ENCODE measurements around the gene PTRH1.
A peak's percentile ranks its signal among the peaks of the same experiment; 100 is the strongest.

Gene PTRH1

GRCh38 chr9:127720031-127720864 lies 4.8 kb upstream of the PTRH1 start:
- Histone ChIP-seq H3K36me3 (ENCODE audit: control insufficient read depth in 1 of 2, insufficient read depth in 2 of 2, low read depth in 1 of 2, low read length in 2 of 2) (no peaks in the 10 kb centered on the region), H3K27me3 (ENCODE audit: control insufficient read depth in 1 of 2, insufficient read depth in 1 of 2, low read length in 2 of 2) (peaks cover 0 to 3% of the 10 kb centered on the region in 2 experiments), H4K91ac (ENCODE audit: low read length) (peak overlapping the region; percentile 29), H3K4me3 (ENCODE audit: insufficient read depth in 1 of 2, low read depth in 1 of 2, low read length in 2 of 2) (no peak overlapping the region), H3K79me1 (replicated peaks; ENCODE audit: low read length, poor library complexity, severe bottlenecking) (no peaks in the 10 kb centered on the region), H3K9ac (ENCODE audit: low read length) (no peak overlapping the region), H3K4ac (ENCODE audit: low read depth in 1 of 2, low read length in 2 of 2) (no peak overlapping the region), H3K23ac (ENCODE audit: low read length in 2 of 2) (peak overlapping the region in 1 of 2 experiments; percentile 35), H3K9me3 (ENCODE audit: control insufficient read depth, low read length) (no peaks in the 10 kb centered on the region), H3K27ac (ENCODE audit: low read length, poor library complexity, severe bottlenecking) (no peak overlapping the region), H3K18ac (ENCODE audit: low read depth in 1 of 2, low read length in 2 of 2) (no peak overlapping the region), H2BK5ac (ENCODE audit: low read depth, low read length, poor library complexity, severe bottlenecking) (no peak overlapping the region), H3K14ac (ENCODE audit: low read length in 2 of 2) (peak overlapping the region in 1 of 2 experiments; percentile 69), H2BK120ac (ENCODE audit: low read depth, low read length) (no peak overlapping the region), H2AFZ (ENCODE audit: low read depth, low read length) (no peak overlapping the region), H3K4me1 (ENCODE audit: control insufficient read depth, insufficient read depth, low read depth, low read length) (peaks cover 18% of the 10 kb centered on the region), H4K8ac (ENCODE audit: low read length) (no peak overlapping the region), H2BK12ac (ENCODE audit: low read length in 2 of 2) (no peak overlapping the region), H2AK5ac (ENCODE audit: low read length, severe bottlenecking) (no peak overlapping the region), H3K4me2 (ENCODE audit: low read length, poor library complexity, severe bottlenecking) (no peak overlapping the region), H2BK15ac (ENCODE audit: low read depth, poor library complexity, severe bottlenecking) (no peak overlapping the region)
- 87% methylated on average over 12 of the region's 12 CpGs for WGBS
- no peak for DNase-seq

GRCh38 chr9:127717766-127718165 lies 2.3 kb upstream of the PTRH1 start:
- Histone ChIP-seq H2BK15ac (ENCODE audit: low read depth, poor library complexity, severe bottlenecking) (no peak overlapping the region), H3K9ac (ENCODE audit: low read length) (no peak overlapping the region), H2AFZ (ENCODE audit: low read depth, low read length) (no peak overlapping the region), H4K91ac (ENCODE audit: low read length) (no peak overlapping the region), H3K36me3 (ENCODE audit: control insufficient read depth in 1 of 2, insufficient read depth in 2 of 2, low read depth in 1 of 2, low read length in 2 of 2) (peaks cover 0 to 5% of the 10 kb centered on the region in 2 experiments), H2BK5ac (ENCODE audit: low read depth, low read length, poor library complexity, severe bottlenecking) (no peak overlapping the region), H4K8ac (ENCODE audit: low read length) (no peak overlapping the region), H3K27me3 (ENCODE audit: control insufficient read depth in 1 of 2, insufficient read depth in 1 of 2, low read length in 2 of 2) (no peaks in the 10 kb centered on the region), H3K4me3 (ENCODE audit: insufficient read depth in 1 of 2, low read depth in 1 of 2, low read length in 2 of 2) (no peak overlapping the region), H3K27ac (ENCODE audit: low read length, poor library complexity, severe bottlenecking) (no peak overlapping the region), H2BK12ac (ENCODE audit: low read length in 2 of 2) (no peak overlapping the region), H2BK120ac (ENCODE audit: low read depth, low read length) (no peak overlapping the region), H3K14ac (ENCODE audit: low read length in 2 of 2) (no peak overlapping the region), H2AK5ac (ENCODE audit: low read length, severe bottlenecking) (no peak overlapping the region), H3K9me3 (ENCODE audit: control insufficient read depth, low read length) (no peaks in the 10 kb centered on the region), H3K23ac (ENCODE audit: low read length in 2 of 2) (no peak overlapping the region), H3K4me1 (ENCODE audit: control insufficient read depth, insufficient read depth, low read depth, low read length) (peaks cover 31% of the 10 kb centered on the region), H3K18ac (ENCODE audit: low read depth in 1 of 2, low read length in 2 of 2) (no peak overlapping the region), H3K4me2 (ENCODE audit: low read length, poor library complexity, severe bottlenecking) (no peak overlapping the region), H3K79me1 (replicated peaks; ENCODE audit: low read length, poor library complexity, severe bottlenecking) (peaks cover 18% of the 10 kb centered on the region), H3K4ac (ENCODE audit: low read depth in 1 of 2, low read length in 2 of 2) (no peak overlapping the region)
- 95% methylated on average over 4 of the region's 5 CpGs for WGBS
- DNase-seq = no peak

GRCh38 chr9:127716412-127716811 lies 949 bp upstream of the PTRH1 start:
- H2AK5ac ChIP-seq (ENCODE audit: low read length, severe bottlenecking) = no peak overlapping the region
- no peak overlapping the region for H2BK5ac ChIP-seq (ENCODE audit: low read depth, low read length, poor library complexity, severe bottlenecking)
- no peak overlapping the region for H4K91ac ChIP-seq (ENCODE audit: low read length)
- peaks cover 0 to 8% of the 10 kb centered on the region in 2 experiments for H3K36me3 ChIP-seq (ENCODE audit: control insufficient read depth in 1 of 2, insufficient read depth in 2 of 2, low read depth in 1 of 2, low read length in 2 of 2)
- no peak overlapping the region for H2BK15ac ChIP-seq (ENCODE audit: low read depth, poor library complexity, severe bottlenecking)
- no peak overlapping the region for H3K18ac ChIP-seq (ENCODE audit: low read depth in 1 of 2, low read length in 2 of 2)
- H4K8ac ChIP-seq (ENCODE audit: low read length) = peak overlapping the region; percentile 66
- H3K4ac ChIP-seq (ENCODE audit: low read depth in 1 of 2, low read length in 2 of 2) = no peak overlapping the region
- no peak overlapping the region for H3K4me2 ChIP-seq (ENCODE audit: low read length, poor library complexity, severe bottlenecking)
- no peak overlapping the region for H2BK120ac ChIP-seq (ENCODE audit: low read depth, low read length)
- peaks cover 20% of the 10 kb centered on the region for H3K79me1 ChIP-seq (replicated peaks; ENCODE audit: low read length, poor library complexity, severe bottlenecking)
- WGBS = 89% methylated on average over 5 of the region's 9 CpGs
- no peak overlapping the region for H3K23ac ChIP-seq (ENCODE audit: low read length in 2 of 2)
- H3K27me3 ChIP-seq (ENCODE audit: control insufficient read depth in 1 of 2, insufficient read depth in 1 of 2, low read length in 2 of 2) = no peaks in the 10 kb centered on the region
- no peak for DNase-seq
- H3K4me1 ChIP-seq (ENCODE audit: control insufficient read depth, insufficient read depth, low read depth, low read length) = peaks cover 44% of the 10 kb centered on the region
- H2BK12ac ChIP-seq (ENCODE audit: low read length in 2 of 2) = no peak overlapping the region
- no peak overlapping the region for H3K14ac ChIP-seq (ENCODE audit: low read length in 2 of 2)
- peak overlapping the region; percentile 95 for H3K9ac ChIP-seq (ENCODE audit: low read length)
- peak overlapping the region in 1 of 2 experiments; percentile 94 for H3K4me3 ChIP-seq (ENCODE audit: insufficient read depth in 1 of 2, low read depth in 1 of 2, low read length in 2 of 2)
- no peak overlapping the region for H3K27ac ChIP-seq (ENCODE audit: low read length, poor library complexity, severe bottlenecking)
- no peak overlapping the region for H2AFZ ChIP-seq (ENCODE audit: low read depth, low read length)
- H3K9me3 ChIP-seq (ENCODE audit: control insufficient read depth, low read length) = no peaks in the 10 kb centered on the region

- Histone ChIP-seq H3K27me3 (ENCODE audit: control insufficient read depth in 1 of 2, insufficient read depth in 1 of 2, low read length in 2 of 2) (no peaks in the 10 kb centered on the region), H3K36me3 (ENCODE audit: control insufficient read depth in 1 of 2, insufficient read depth in 2 of 2, low read depth in 1 of 2, low read length in 2 of 2) (peaks cover 0 to 12% of the 10 kb centered on the region in 2 experiments), H4K91ac (ENCODE audit: low read length) (no peak overlapping the region), H3K4ac (ENCODE audit: low read depth in 1 of 2, low read length in 2 of 2) (peak overlapping the region in 1 of 2 experiments; percentile 43), H3K23ac (ENCODE audit: low read length in 2 of 2) (peak overlapping the region in 1 of 2 experiments; percentile 57), H3K27ac (ENCODE audit: low read length, poor library complexity, severe bottlenecking) (no peak overlapping the region), H2AFZ (ENCODE audit: low read depth, low read length) (peak overlapping the region; percentile 98), H3K9ac (ENCODE audit: low read length) (peak overlapping the region; percentile 95), H4K8ac (ENCODE audit: low read length) (peak overlapping the region; percentile 10), H3K18ac (ENCODE audit: low read depth in 1 of 2, low read length in 2 of 2) (peak overlapping the region; percentile 0 to 74), H3K4me1 (ENCODE audit: control insufficient read depth, insufficient read depth, low read depth, low read length) (peaks cover 47% of the 10 kb centered on the region), H2BK15ac (ENCODE audit: low read depth, poor library complexity, severe bottlenecking) (no peak overlapping the region), H3K14ac (ENCODE audit: low read length in 2 of 2) (peak overlapping the region in 1 of 2 experiments; percentile 92), H3K9me3 (ENCODE audit: control insufficient read depth, low read length) (no peaks in the 10 kb centered on the region), H2BK5ac (ENCODE audit: low read depth, low read length, poor library complexity, severe bottlenecking) (no peak overlapping the region), H2BK12ac (ENCODE audit: low read length in 2 of 2) (no peak overlapping the region), H2AK5ac (ENCODE audit: low read length, severe bottlenecking) (no peak overlapping the region), H2BK120ac (ENCODE audit: low read depth, low read length) (no peak overlapping the region), H3K4me3 (ENCODE audit: insufficient read depth in 1 of 2, low read depth in 1 of 2, low read length in 2 of 2) (peak overlapping the region; percentile 73 to 94), H3K4me2 (ENCODE audit: low read length, poor library complexity, severe bottlenecking) (peak overlapping the region; percentile 93), H3K79me1 (replicated peaks; ENCODE audit: low read length, poor library complexity, severe bottlenecking) (peaks cover 20% of the 10 kb centered on the region)
- DNase-seq = peak; percentile 22
- 3% methylated on average over 42 of the region's 44 CpGs for WGBS
Measured at GRCh38 chr9:127714951-127715469, 453 bp downstream of the PTRH1 start.

Measured in mesenchymal stem cell (in vitro differentiated cells and primary cell).